CD4-positive, alpha-beta T cell treated with Interferon gamma for 1 hour (primary cell): ENCODE measurements around the gene SLC7A1.
"Not testable (repeated sequence)": the region's sequence is repeated elsewhere in the genome, so short reads cannot be mapped to it uniquely, and the experiment has no call there.

Experiments used
- DNase-seq: peaks from one replicate; pipeline ENCODE4 v3.0.0-alpha.2; 2020

SLC7A1 gene

DNA sequence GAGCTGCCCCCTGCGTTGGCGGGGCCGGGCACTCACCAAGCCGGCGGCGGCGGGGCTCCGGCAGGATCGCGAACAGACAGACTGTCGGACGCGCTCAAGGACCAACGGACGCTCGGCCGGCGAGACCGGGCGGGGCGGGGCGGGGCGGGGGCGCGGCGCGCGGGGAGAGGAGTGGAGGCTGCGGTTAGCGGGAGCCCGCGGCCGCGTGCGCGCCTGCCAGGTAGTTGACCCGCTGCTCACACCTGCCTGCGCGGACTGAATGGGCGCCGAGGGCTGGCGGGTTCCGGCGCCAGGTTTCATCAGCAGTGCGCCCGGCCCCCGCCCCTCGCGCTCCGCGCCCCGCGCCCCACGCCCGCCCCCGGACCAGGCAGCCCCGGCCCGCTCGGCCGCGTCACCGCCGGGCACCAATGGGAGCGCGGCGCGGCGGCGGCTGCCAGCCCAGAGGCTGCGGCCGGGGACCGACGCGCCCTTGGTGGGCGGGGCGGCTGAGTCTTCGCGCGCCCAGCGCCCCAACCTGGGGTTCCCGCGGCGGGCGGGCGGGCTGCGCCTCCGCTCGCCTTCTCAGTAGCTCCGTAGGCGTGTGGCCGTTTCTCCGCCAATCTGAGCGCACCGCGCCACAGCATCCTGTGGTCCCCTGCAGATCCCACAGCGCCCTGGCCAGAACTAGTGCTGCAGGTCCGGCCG, at the start of gene SLC7A1:
Gene SLC7A1 (minus strand): TSS at position 309 of the 684 bp plus-strand sequence. CDS start 59,500 bp downstream, outside the sequence.
- peak; percentile 85 for DNase-seq

- DNase-seq, result no peak
Observed at GRCh38 chr13:29640665-29641064, 45.2 kb upstream of the SLC7A1 start.

DNA sequence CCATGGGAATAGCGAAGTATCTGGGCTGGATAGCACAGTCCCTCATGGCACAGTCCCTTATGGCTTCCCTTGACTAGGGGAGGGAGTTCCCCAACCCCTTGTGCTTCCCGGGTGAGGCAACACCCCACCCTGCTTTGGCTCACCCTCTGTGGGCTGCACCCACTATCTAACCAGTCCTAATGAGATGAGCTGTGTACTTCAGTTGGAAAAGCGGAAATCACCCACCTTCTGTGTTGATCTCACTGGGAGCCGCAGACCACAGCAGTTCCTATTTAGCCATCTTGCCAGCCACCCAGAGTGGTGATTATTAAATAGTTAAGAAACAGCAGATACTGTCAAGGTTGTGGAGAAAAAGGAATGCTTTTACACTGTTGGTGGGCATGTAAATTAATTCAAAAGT, 41.3 kb upstream of the SLC7A1 start:
- DNase-seq, result not testable (repeated sequence)

GRCh38 chr13:29624997-29625396, 29.5 kb upstream of the SLC7A1 start:
- no peak for DNase-seq

DNA sequence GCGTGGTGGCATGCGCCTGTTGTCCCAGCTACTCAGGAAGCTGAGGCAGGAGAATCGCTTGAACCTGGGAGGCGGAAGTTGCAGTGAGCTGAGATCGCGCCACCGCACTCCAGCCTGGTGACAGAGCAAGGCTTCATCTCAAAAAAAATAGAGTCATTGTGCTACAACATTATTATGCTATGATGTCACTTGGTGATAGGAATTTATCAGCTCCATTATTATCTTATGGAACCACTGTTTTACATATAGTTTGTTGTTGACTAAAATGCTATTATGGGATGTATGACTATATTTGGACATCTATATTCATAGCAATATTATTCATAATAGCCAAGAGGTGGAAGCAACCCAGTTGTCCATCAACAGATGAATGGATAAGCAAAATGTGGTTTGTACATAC, 26.4 kb upstream of the SLC7A1 start:
- DNase-seq, result no peak

DNA sequence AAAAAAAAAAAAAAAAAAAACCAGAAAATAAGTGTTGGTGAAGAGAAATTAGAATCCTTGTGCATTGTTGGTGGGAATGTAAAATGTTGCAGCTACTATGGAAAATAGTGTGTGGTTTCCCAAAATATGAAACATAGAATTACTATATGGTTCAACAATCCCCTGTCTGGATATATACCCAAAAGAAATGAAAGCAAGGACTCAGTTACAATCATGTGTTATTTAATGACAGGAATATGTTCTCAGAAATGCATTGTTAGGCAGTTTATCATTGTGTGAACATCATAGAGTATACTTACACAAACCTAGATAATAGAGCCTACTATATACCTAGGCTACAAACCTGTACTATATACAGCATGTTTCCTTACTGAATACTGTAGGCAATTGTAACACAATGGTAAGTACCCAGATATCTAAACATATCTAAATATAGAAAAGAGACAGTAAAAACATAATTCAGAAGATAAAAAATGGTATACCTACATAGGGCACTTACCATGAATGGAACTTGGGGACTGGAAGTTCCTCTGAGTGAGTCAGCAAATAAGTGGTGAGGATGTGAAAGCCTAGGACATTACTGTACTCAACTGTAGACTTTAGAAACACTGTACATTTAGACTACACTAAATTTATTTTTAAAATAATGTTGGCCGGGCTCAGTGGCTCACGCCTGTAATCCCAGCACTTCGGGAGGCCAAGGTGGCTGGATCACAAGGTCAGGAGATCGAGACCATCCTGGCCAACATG, 25.7 kb upstream of the SLC7A1 start:
- no peak for DNase-seq

- no peak for DNase-seq
Observed at GRCh38 chr13:29619995-29620394, 24.5 kb upstream of the SLC7A1 start.

DNA sequence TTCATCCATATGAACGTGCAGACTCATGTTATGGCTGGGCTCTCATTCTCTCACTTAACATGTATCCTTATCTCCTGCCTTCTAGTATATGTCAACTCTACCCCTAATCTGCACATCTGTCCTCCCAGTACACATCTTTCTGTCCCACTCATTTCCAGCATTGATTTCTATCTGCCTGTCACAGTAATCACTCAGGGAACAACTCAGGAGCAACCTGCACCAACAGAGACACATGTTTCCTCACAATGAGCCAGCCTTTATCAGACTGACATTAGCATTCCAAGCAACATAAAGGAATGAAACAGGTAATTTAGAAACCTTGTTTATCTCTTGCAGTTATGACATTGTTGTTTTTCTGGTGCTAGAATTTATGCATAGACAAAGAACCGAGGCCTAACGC, 17.6 kb upstream of the SLC7A1 start:
- no peak for DNase-seq

- no peak for DNase-seq
Observed at GRCh38 chr13:29607465-29607864, 12.0 kb upstream of the SLC7A1 start.

- DNase-seq, result no peak
Observed at GRCh38 chr13:29605860-29606526, 10.5 kb upstream of the SLC7A1 start.

- DNase-seq, result no peak
Observed at GRCh38 chr13:29598321-29598720, 2.8 kb upstream of the SLC7A1 start.

GRCh38 chr13:29597706-29598105, 2.2 kb upstream of the SLC7A1 start:
- DNase-seq, result no peak

- DNase-seq, result no peak
Observed at GRCh38 chr13:29597246-29597645, 1.8 kb upstream of the SLC7A1 start.

DNA sequence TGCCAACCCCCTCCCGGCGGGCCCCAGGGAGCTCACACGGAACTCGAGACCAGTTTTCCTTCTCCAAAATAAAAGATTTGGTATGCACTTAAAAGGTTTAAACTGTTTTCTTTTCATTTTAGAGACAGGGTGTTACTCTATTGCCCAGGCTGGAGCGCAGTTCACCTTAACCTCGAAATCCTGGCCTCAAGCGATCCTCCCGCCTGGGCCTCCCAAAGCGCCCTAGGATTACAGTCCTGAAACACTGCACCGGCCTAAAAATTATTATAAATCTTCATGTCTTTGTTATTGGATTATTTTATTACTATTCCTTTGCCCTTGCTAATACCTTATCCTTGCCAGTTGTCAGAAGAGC, 553 bp upstream of the SLC7A1 start:
- DNase-seq, result no peak

- peak; percentile 65 for DNase-seq
Observed at GRCh38 chr13:29594710-29595379, 643 bp downstream of the SLC7A1 start.

DNA sequence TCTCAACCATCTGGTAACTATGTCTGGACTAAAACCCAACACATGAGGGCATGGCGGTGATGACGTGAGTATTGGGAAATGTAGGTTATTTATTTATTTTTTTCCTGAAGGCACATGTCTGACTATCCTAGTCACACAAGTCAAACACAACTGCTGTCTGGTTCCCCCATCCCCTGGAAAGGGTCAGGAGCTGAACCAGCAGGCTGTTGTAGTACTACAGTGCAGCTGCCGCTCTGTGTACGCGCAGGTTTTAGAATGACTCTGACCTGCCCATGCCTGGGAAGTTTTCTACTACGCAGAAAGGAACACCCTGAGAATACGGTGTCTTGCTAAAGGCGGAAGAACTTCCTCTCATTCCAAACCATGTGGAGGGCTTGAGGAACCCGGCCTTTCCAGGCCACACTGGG, 1.2 kb downstream of the SLC7A1 start:
- peak; percentile 33 for DNase-seq

DNA sequence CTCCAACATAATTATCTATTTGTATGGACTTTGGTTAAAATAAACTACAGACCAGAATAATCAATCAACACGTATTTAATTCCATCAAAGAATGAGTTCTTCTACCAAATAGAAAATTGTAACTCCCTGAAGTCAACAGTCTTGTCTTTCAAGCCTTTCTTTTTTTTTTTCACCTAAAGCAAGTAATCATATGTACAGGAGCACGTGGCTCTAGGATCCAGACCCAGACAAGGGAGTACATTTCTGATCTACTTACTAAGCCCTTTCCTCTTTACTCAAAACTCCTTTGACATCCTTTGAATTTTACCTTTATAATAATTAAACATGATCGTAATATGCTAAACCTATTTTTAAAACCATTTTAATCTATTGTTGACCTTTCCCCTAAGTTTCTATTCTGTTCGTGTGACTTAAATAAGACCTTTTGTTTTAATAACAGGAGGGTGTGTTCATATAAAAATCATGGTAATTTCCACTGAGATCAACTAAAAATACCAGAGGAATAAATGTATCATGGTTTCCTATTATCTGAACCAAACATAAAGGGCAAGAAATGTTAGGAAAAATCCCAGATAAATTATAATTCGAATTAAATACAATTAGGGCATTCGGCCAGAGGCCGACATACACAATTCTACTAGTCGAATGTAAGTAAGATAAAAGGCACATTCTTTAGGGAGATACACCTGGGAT, 1.7 kb downstream of the SLC7A1 start:
- DNase-seq, result no peak

- DNase-seq, result no peak
Observed at GRCh38 chr13:29591310-29591709, 4.2 kb downstream of the SLC7A1 start.

DNA sequence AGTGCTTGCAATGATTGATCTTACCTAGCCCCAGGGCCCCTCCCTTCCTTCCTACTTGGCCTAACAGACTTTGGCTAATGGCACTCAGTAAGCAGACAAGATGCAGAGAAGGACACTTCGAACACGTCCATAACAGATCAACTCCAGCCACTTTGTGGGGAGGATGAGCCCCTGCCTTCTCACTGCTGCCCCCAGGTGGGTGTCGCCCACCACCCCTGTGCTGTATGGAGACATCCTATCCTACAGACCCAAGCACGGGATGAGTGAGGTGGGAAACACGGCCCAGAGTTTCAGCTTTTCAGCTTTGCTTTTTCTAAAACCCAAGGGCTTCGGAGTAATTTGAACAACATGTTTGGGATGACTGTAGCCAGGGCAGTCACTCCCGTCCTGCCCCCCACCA, 5.5 kb downstream of the SLC7A1 start:
- DNase-seq, result no peak

GRCh38 chr13:29589234-29589633, 6.3 kb downstream of the SLC7A1 start:
- DNase-seq, result no peak

DNA sequence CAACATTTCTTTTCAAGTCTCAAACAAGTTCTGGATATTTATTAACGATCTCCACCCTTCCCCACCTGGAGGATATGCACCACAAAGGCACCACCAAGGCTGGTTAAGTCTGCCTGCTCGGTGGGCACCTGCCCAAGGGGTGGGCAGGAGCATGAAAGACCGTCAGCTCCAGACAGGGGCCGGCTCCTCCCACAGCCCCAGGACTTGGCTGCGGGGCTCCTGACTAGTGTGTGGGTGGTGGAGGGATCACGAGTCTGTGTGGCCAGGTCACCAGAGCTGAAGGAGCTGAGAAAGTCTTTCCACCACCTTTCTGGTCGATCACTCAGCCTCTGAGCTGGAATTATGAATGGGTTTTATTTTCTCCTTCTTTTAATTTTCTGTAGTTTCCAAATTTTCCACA, 7.8 kb downstream of the SLC7A1 start:
- no peak for DNase-seq

- DNase-seq, result no peak
Observed at GRCh38 chr13:29583073-29583785, 12.3 kb downstream of the SLC7A1 start.
